ENCODE data around the gene TEKT5. TPM values are rescaled to one million over a fixed set of nuclear protein-coding genes. Genes with fewer than 3 reads are reported as not detected.

Gene TEKT5
- total and polyA plus RNA-seq, 5 experiments from 2014 or later: 0.68 TPM; not detected in 4

- H3K4me1 Mint-ChIP-seq: peaks cover 0 to 3% (median 0%) of the 10 kb centered on the region in 4 donors
- no peaks in the 10 kb centered on the region for H3K36me3 Mint-ChIP-seq
- peaks cover 4 to 21% (median 6%) of the 10 kb centered on the region in 5 donors for H3K27me3 Mint-ChIP-seq
- no peaks in the 10 kb centered on the region for H3K9me3 Mint-ChIP-seq
- POLR2A ChIA-PET: no interaction called here
- no peak overlapping the region for H3K4me3 Mint-ChIP-seq
- ATAC-seq: no peak
- DNase-seq: no peak
- H3K27ac Mint-ChIP-seq: peak overlapping the region in 1 of 10 donors; percentile 78
Observed at GRCh38 chr16:10608687-10609401, 85.9 kb downstream of the TEKT5 start.

- H3K4me3 Mint-ChIP-seq: no peak overlapping the region
- POLR2A ChIA-PET: no interaction called here
- no peak for ATAC-seq
- no peaks in the 10 kb centered on the region for H3K4me1 Mint-ChIP-seq
- H3K36me3 Mint-ChIP-seq: no peaks in the 10 kb centered on the region
- H3K27me3 Mint-ChIP-seq: peaks cover 4 to 26% (median 6%) of the 10 kb centered on the region in 5 donors
- peak overlapping the region in 1 of 10 donors; percentile 23 for H3K27ac Mint-ChIP-seq
- no peaks in the 10 kb centered on the region for H3K9me3 Mint-ChIP-seq
- no peak for DNase-seq
Observed at GRCh38 chr16:10607157-10607556, 87.6 kb downstream of the TEKT5 start.

- Mint-ChIP-seq H3K27ac (no peak overlapping the region), H3K36me3 (no peaks in the 10 kb centered on the region), H3K27me3 (peaks cover 2 to 26% (median 4%) of the 10 kb centered on the region in 5 donors), H3K4me3 (no peak overlapping the region), H3K4me1 (no peaks in the 10 kb centered on the region), H3K9me3 (no peaks in the 10 kb centered on the region)
- POLR2A ChIA-PET: no interaction called here
- no peak for ATAC-seq
- DNase-seq: no peak
Observed at GRCh38 chr16:10606607-10607006, 88.1 kb downstream of the TEKT5 start.

- Mint-ChIP-seq H3K4me3 (no peak overlapping the region), H3K4me1 (no peaks in the 10 kb centered on the region), H3K27ac (no peak overlapping the region), H3K9me3 (no peaks in the 10 kb centered on the region), H3K27me3 (peaks cover 2 to 26% (median 4%) of the 10 kb centered on the region in 5 donors), H3K36me3 (no peaks in the 10 kb centered on the region)
- POLR2A ChIA-PET: no interaction called here
- DNase-seq: no peak
- ATAC-seq: no peak
Observed at GRCh38 chr16:10605636-10606035, 89.1 kb downstream of the TEKT5 start.

GRCh38 chr16:10601444-10602408, 93.0 kb downstream of the TEKT5 start:
- peaks cover 0 to 11% (median 2%) of the 10 kb centered on the region in 4 donors for H3K4me1 Mint-ChIP-seq
- no peak for DNase-seq
- no peaks in the 10 kb centered on the region for H3K9me3 Mint-ChIP-seq
- peaks cover 8 to 29% (median 21%) of the 10 kb centered on the region in 5 donors for H3K27me3 Mint-ChIP-seq
- H3K27ac Mint-ChIP-seq: no peak overlapping the region
- no peaks in the 10 kb centered on the region for H3K36me3 Mint-ChIP-seq
- POLR2A ChIA-PET: no interaction called here
- no peak overlapping the region for H3K4me3 Mint-ChIP-seq
- no peak for ATAC-seq

GRCh38 chr16:10600782-10601443, 93.8 kb downstream of the TEKT5 start:
- ATAC-seq (no peak), DNase-seq (no peak)
- POLR2A ChIA-PET: no interaction called here
- no peaks in the 10 kb centered on the region for H3K9me3 Mint-ChIP-seq
- H3K4me1 Mint-ChIP-seq: peaks cover 0 to 11% (median 2%) of the 10 kb centered on the region in 4 donors
- no peaks in the 10 kb centered on the region for H3K36me3 Mint-ChIP-seq
- no peak overlapping the region for H3K4me3 Mint-ChIP-seq
- peaks cover 8 to 24% (median 16%) of the 10 kb centered on the region in 5 donors for H3K27me3 Mint-ChIP-seq
- H3K27ac Mint-ChIP-seq: no peak overlapping the region

- no peaks in the 10 kb centered on the region for H3K36me3 Mint-ChIP-seq
Observed at GRCh38 chr16:10599626-10600025, 95.1 kb downstream of the TEKT5 start.

GRCh38 chr16:10598157-10598556, 96.6 kb downstream of the TEKT5 start:
- Mint-ChIP-seq H3K9me3 (no peaks in the 10 kb centered on the region), H3K27me3 (peaks cover 6 to 21% (median 12%) of the 10 kb centered on the region in 5 donors), H3K27ac (no peak overlapping the region), H3K36me3 (no peaks in the 10 kb centered on the region), H3K4me1 (peaks cover 0 to 14% (median 2%) of the 10 kb centered on the region in 4 donors), H3K4me3 (no peak overlapping the region)
- POLR2A ChIA-PET: no interaction called here
- DNase-seq (no peak), ATAC-seq (no peak)

More at GRCh38 chr16:10599626-10600025, 95.1 kb downstream of the TEKT5 start:
- peaks cover 0 to 11% (median 2%) of the 10 kb centered on the region in 4 donors for H3K4me1 Mint-ChIP-seq
- DNase-seq (no peak), ATAC-seq (no peak)
- POLR2A ChIA-PET: no interaction called here
- no peaks in the 10 kb centered on the region for H3K9me3 Mint-ChIP-seq
- H3K4me3 Mint-ChIP-seq: no peak overlapping the region
- no peak overlapping the region for H3K27ac Mint-ChIP-seq
- H3K27me3 Mint-ChIP-seq: peaks cover 7 to 27% (median 16%) of the 10 kb centered on the region in 5 donors

GRCh38 chr16:10597187-10597601, 97.5 kb downstream of the TEKT5 start:
- no peak for ATAC-seq
- H3K4me1 Mint-ChIP-seq: peaks cover 0 to 14% (median 2%) of the 10 kb centered on the region in 4 donors
- POLR2A ChIA-PET: no interaction called here
- no peak for DNase-seq
- no peaks in the 10 kb centered on the region for H3K36me3 Mint-ChIP-seq
- H3K4me3 Mint-ChIP-seq: no peak overlapping the region
- no peaks in the 10 kb centered on the region for H3K9me3 Mint-ChIP-seq
- peaks cover 6 to 21% (median 12%) of the 10 kb centered on the region in 5 donors for H3K27me3 Mint-ChIP-seq
- peak overlapping the region in 1 of 10 donors; percentile 6 for H3K27ac Mint-ChIP-seq

GRCh38 chr16:10594312-10594950, 100.3 kb downstream of the TEKT5 start:
- Mint-ChIP-seq H3K9me3 (no peaks in the 10 kb centered on the region), H3K27ac (no peak overlapping the region), H3K27me3 (peaks cover 5 to 19% (median 8%) of the 10 kb centered on the region in 5 donors), H3K36me3 (no peaks in the 10 kb centered on the region), H3K4me1 (peaks cover 0 to 10% (median 2%) of the 10 kb centered on the region in 4 donors), H3K4me3 (no peak overlapping the region)
- POLR2A ChIA-PET: no interaction called here
- DNase-seq (no peak), ATAC-seq (no peak)

GRCh38 chr16:10592611-10593010, 102.1 kb downstream of the TEKT5 start:
- DNase-seq: no peak
- no peak for ATAC-seq
- Mint-ChIP-seq H3K27me3 (peaks cover 5 to 25% (median 12%) of the 10 kb centered on the region in 5 donors), H3K9me3 (no peaks in the 10 kb centered on the region), H3K4me3 (no peak overlapping the region), H3K4me1 (peaks cover 0 to 4% (median 2%) of the 10 kb centered on the region in 4 donors), H3K27ac (no peak overlapping the region), H3K36me3 (no peaks in the 10 kb centered on the region)
- POLR2A ChIA-PET: no interaction called here

- Mint-ChIP-seq H3K36me3 (no peaks in the 10 kb centered on the region), H3K27ac (peak overlapping the region in 1 of 10 donors; percentile 34), H3K9me3 (no peaks in the 10 kb centered on the region), H3K4me3 (no peak overlapping the region), H3K4me1 (peaks cover 0 to 3% (median 0%) of the 10 kb centered on the region in 4 donors), H3K27me3 (peaks cover 0 to 27% (median 12%) of the 10 kb centered on the region in 5 donors)
- DNase-seq (no peak), ATAC-seq (no peak)
- POLR2A ChIA-PET: no interaction called here
Observed at GRCh38 chr16:10590342-10590741, 104.4 kb downstream of the TEKT5 start.

Data from naive thymus-derived CD8-positive, alpha-beta T cell (primary cell).